ENCODE results near the gene NRXN3.

Gene NRXN3

DNA sequence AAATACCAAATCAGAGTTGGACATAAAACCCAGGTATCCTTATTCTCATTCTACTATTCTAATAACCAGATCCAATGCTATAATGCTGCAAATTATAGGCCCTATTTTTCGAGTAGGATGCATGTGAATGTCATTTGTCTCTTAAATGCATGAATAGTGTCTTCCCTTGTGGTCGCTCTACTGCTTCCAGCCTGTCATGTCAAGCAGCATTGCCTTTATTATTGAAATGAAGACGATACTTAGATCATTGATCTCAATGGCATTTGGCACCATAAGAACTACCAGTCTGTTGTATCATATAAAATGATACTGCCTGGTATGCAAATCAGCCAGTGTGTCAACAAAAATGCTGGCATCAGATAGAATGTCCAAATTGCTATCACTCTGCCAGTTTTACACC, 1392.0 kb downstream of the NRXN3 start:
- DNase-seq, result no peak

DNA sequence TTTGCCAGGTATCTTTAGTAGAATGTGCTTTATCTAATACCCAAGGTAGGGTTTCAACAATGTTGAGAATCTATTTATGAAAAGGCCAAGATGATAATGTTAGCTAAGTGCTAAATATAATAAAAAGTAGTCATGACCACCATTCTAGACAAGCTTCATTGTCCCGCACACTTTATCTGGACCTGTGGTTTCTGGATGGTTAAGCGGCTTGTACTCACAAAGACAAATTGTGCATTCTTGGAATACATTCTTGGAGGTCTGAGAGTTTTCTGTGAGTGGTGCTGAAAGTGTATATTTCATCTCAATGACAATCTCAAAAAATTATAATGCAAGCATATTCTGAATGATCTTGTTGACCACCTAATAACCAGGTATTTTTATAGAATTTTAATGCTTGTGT, 1394.2 kb downstream of the NRXN3 start:
- DNase-seq, result no peak

DNA sequence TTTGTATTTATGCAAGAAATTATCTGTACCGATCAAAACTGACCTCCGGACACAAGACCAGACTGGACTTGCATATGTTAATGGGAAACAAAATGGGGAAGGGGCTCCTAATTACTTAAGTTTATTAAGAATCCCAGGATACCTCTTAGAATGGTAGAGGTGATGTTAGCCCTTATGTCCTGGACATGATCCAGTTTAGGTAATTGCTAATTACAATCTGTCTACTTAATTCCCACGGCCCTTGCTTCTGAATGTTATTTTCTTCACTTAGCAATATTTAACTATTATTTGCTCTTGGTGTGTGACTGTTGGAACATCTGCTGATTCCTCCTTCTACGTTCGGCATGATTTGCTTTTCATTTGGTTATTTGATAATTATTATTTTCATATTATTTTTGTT, 1397.1 kb downstream of the NRXN3 start:
- no peak for DNase-seq

DNA sequence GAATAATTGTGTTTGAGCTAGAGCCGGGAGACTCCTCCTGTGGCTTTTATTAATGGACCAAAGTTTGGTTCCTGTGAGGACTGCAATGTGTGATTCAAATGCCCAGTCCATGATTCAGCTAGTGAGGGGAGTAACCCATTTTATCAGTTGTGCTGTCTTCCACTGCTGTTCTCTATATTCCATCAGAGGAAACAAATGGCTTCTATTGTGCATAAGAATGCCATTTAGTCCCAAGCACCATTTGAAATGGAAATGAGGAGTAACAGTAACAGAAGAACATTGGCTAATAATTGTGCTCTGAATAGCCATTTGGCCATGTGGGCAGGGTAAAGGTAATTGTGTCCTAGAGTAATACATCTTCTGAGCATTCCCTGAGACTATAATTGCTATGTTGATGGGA, 1398.4 kb downstream of the NRXN3 start:
- peak in 1 of 58 donors; percentile 31 for DNase-seq

DNA sequence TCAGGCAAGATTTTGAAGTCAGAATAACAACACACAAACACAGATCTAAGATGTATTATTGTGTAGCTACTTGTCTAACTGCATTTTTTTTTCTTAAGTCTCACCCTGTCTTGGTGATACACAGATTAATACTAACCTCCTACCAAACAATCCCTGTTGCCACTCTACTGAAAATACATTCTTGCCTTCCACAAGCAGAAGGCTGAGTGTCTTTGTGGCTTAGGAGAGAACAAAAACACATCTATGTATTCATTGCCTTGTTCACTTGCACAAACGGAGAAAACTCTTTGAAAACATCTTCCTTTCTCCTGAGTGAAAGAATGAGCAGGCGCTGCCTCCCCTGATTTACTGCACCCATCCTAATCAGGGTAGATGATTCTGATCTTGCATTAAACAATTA, 1398.9 kb downstream of the NRXN3 start:
- DNase-seq, result no peak

DNA sequence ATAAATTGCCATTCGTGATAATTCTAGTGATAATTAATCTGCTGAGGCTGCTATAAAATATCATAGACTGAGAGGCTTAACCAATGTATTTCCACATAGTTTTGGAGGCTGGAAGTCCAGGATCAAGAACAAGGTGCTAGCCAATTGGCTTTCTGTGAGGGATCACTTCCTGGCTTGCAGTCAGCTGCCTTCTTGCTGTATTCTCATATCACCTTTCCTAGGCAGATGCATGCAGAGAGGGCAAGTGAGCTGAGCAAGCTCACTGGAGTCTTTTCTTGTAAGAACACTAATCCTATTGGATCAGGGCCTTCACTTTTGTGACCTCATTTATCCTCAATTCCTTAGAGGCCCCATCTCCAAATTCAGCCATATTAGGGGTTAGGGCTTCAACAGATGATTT, 1400.5 kb downstream of the NRXN3 start:
- DNase-seq, result no peak

DNA sequence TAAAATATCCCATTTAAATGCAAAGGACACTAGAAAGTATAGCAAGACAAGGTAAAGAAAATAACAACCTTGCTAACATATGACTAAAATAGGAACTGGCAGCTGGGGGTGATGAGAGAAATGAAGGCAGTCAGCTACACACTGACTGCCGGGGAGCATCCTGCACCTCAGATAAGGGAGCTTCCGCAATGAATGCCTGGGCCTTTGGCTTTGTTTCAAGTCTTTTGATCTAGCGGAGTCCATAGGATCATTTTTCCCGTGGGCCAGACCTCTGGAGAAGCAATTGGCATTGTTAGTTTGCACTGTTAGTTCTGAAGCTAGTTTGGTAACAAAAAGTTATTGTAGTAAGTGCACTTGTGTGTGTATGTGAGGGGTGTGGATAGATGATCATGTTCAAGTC, 1401.2 kb downstream of the NRXN3 start:
- no peak for DNase-seq

DNA sequence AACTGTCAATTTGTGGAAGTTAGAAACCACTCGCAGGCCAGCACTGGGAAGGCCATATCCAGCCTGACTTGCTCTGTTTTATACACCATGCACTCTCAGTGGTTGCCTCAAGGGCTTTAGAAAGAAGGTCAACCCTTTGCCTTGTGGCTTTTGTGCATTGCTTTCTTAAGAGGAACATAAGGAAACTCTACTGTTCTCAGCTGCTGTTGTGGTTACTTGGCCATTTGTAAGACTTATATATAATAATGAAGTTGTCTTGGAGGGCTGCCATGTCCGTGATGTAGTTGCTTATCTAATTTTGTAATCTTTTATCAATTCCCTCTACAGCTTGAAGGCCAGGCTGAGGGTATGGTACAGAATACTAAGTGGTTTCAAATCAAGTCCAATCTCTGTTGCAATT, 1403.3 kb downstream of the NRXN3 start:
- no peak for DNase-seq

DNA sequence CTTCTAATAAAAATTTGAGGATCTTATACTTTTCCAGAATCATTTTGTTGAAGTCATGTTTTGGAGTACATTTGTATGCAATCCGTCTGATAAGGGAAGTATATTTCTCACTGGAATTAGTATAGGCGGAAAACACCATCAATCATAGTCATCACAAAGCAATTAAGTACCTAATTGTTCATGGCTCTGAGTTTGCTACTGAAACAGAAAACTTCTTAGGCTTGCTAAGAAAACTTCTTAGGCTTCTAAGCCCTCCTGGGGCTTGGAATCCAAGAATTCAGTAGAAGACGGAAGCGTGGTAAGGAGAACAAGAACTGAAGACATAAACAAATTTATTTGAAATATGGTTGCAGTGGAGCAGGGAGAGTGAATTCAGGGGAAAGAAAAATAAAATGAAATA, 1404.9 kb downstream of the NRXN3 start:
- DNase-seq, result no peak

DNA sequence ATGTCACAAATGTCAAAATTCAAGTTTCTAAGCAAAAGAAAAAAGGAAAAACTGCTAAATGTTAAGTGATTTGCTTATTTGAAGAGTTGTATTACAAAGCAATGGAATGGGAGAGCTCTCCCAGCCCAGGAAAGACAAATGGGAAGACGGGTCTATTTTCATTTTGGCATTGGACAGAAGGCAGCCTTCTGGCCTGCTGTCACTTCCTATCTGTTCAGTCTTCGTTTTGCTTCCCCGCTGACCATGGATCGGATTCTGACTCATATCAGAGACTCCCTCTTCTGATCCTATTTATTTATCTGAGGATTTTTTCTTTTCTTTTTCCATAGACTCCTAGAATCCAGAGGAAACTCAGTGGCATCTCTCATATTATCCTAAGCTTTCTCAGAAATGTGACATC, 1406.3 kb downstream of the NRXN3 start:
- no peak for DNase-seq

DNA sequence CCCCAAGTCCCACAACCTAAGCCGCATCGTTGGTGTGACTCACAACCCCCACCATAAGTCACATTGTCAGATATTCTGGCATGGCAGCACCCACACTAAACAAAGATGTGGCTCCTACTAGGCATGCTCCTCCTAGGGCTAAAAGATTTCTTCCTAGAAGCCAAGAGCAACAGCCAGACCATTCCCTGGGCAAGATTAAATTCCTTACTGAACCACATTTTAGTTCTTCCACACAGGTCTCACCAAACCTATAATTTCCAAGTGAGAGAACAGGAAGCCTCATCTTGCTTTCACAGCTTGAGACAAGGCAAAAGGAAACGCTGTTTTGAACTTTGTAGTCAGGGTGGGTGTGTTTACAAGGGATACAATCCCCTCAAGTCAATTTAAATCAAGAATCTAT, 1408.3 kb downstream of the NRXN3 start:
- no peak for DNase-seq

DNA sequence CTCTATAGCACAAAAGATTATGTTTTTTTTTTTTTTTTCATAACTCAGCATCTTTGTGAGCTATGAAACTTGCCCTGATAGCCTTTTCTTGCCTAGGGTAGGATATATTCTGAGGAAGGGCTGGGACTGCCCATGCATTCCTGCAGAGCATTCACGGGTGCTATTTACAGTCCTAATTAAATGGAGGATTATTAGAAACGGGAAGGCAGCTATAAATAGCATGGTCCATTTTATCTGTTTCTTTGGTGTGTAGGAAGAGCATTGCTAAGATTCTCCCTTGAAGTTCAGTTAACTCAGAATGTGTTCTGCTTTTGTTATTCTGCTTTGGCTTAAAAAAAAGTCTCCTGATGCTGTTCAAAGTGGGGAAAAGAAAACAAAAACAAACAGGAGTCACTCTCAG, 1410.2 kb downstream of the NRXN3 start:
- no peak for DNase-seq

DNA sequence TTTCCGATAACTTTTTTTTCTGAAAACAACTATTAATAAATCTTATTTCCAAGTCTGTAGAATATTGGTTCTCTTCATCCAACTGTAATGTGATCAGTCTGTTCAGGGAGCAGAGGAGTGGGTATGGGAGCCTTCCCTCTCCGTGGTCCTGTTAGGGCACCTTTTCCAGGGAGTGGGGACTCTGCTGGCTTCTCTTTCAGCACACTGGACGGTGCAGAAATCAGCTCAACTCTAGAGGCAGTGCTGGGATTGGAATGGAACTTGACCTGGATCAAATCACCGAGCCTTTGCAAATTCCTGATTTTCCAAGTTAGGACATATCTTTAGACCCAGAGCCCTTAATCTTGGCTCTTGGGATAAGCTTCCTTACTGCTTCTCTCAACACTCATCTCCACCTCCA, 1410.7 kb downstream of the NRXN3 start:
- no peak for DNase-seq

DNA sequence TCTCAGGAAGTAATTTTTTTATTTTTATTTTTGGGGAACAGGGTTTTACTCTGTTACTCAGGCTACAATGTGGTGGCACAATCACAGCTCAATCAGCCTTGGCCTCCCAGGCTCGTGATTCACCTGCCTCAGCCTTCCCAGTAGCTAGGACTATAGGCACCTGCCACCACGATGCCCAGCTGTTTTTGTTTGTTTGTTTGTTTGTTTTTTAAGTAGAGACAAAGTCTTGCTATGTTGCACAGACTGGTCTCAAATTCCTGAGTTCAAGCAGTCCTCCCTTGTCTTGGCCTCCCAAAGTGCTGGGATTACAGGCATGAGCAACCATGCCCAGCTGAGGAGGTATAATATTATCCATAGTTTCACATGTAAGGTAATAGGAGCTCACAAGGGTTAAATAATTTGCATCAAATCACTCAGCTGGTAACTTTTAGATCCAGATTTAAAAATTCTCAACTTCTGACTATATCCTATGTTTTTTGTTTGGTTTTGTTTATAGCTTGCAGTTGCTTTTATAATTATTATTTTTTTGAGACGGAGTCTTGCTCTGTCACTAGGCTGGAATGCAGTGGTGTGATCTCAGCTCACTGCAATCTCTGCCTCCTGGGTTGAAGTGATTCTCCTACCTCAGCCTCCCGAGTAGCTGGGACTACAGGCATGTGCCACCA, 1411.9 kb downstream of the NRXN3 start:
- no peak for DNase-seq

DNA sequence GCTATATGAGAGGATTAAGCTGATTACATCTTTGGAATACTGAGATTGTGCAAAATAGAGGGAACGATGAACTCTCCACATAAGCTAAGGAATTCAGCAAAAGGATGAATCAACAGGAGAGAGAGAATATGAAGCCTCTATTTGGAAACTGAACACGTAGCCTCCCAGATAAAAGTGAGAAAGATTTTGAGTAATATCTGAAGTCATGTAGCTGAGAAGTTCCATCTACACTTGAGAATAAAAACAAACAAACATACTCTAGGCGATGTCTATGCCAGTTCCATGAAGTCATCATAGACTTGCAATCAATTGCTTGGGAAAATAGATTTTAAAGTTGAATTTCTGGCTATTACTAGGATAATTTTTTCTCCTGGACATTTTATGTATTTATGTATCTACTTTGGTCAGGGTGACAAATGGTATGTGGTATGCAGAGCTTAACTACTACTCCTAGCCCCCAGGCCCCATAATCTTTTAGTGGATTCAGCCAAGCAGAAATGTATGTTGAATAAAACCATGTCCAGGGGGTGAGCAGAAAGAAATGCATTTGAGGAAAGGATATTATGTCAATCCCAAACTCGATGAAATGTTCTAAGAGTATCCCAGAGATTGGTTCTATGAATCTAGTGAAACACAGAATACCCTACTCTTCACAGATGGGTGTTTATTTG, 1413.7 kb downstream of the NRXN3 start:
- no peak for DNase-seq

DNA sequence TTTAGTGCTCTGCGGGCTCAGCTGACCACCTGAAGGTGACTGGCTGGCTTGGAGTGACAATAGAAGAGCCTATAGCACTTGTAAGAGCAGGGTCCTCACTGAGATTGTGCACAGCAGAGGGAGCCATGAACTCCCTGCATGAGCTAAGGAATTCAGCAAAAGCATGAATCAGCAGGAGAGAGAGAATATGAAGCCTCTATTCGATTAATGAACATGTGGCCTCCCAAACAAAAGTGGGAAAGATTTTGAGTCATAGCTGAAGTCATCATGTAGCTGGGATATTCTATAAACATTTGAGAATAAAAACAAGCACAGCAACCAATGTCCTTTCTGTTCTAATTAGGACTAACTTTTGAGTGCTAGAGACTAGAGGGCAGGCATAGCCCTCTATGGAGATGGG, 1414.5 kb downstream of the NRXN3 start:
- no peak for DNase-seq

DNA sequence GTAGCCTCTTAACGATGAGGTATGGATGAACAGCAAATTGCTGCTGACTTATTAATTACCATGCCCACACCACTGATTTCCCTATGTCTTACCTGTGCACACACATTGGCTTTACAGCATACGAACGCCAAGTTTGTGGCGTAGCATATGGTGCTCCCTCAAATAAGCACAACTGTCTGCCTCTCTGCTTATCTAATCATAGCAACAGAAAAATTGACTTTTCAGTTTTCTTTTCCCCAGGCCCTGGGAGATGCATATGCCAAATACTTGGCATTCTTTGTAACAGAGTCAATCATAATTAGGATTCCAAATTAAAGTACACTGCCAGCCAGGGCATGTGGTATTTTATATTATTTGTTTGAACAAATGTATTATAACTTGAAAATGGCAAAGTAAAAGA, 1415.7 kb downstream of the NRXN3 start:
- no peak for DNase-seq

DNA sequence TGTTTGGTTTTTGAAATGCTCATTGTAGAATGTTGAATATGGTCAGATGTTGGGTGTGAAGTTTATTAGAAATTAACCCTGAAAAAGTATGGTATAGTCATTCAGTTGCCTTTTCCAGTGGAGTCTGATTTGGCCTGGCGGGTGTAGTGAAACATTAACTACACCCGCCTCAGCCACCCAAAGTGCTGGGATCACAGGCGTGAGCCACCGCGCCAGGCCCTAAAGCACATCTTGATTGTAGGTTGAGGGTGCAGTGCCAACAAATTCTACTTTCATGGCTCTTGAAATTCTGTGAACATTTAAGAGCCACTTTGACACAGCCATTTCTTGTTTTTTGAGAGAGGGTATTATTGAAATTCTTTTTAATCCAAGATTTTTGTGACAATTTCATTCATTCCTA, 1416.2 kb downstream of the NRXN3 start:
- DNase-seq, result no peak

DNA sequence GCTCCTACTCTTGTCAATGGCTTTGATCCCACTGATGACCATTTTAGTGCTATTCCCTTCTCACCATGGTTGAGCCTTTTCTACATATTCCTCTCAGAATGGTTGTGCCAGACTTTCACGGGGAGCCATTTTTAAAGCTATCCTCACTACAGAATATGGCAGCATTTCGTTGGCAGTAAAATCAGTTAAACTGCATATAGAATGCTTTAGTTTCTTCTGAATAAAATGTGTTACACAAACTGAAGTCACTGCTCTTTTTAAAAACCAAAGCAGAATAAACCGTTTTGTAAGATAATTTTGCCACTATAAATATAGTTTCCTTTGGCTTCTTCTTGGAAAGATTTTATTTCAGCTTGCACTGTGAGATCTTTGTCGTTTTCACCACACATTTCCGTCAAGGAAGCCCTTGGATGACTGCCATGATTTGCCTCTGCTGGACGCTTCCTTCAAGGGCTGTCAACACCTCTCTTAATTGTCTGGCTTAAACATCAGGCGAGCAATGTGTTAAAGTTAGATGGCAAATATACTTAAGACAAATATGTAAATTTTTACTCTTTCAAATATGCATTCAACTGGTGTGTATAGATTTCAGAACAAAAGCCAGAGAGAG, 1416.9 kb downstream of the NRXN3 start:
- DNase-seq, result peak in 7 of 58 donors; percentile 7 to 36 (median 19)

DNA sequence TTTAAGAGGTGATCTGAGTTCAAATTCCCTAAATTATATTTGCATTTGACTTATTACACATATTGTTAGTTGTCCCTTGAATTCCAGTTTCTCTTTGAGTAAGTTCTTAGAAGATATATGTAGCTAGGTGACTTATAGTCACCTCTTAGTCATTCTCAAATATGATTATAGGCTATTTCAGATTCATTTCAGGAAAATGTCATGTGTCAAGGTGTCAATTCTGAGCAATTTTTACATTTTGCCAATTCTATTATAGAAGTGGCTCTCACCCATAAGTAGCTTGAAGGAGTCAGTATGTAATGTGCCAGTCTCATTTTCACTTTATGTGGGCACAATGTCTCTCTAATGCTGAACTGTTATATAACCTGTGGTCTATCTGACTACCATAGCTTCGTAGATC, 1417.7 kb downstream of the NRXN3 start:
- DNase-seq, result no peak

DNA sequence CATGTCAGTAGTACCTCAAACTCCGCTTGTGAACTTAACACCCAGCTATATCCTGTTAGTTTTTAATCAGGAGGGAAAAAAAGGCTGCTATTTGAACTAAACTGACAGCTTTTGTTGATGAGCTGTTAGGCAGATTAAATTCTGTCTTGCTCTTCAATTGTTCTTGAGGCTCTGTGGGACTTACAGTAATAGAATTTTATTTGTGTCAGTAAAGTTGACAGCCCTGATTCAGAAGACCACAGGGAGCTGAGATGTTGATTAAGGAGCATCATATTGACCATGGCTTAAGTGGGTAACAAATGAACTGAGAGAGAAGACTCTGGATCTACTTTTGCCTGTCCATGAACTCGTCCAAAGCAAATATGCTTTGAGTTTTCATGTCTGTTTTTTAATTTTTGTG, 1418.2 kb downstream of the NRXN3 start:
- DNase-seq, result no peak

DNA sequence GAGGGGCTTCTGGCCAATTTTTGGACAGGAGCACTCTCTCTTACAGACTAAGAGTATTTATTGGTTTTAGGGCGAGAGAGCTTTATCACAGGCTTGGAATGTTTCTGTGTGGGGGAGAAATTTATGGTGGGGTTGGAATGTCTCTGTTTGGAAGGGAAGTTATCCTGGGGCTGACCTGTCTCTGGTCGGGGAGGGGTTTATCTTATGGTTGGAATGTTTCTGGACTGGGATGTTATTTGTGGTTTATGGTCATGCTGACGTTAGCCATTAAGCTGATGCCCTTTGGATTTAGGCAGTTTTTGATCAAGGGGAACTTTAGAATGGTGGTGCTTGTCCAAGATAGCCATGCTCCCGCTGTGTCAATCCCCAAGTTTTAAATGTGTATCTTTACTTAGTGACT, 1426.4 kb downstream of the NRXN3 start:
- no peak for DNase-seq

DNA sequence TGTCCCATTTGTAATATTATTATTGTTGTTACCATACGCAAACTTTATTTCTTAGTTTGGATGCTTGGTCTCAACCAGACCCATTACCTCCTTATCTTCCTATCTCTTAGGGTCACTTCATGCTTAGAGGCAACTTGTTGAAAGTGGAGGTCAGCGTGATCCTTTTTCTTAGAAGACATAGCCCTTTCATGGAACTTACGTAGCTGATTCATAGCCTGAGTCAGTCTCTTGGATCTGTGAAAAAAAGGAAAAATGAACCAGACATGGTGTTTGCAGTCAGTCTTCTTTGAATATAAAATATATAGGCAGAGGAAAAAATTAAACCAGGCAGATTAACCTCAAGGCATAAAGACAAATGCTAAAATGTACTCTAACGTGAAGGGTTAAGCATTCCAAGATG, 1427.4 kb downstream of the NRXN3 start:
- DNase-seq, result no peak

Measured in anterior cingulate cortex (tissue), 58 donors.